Fibroblast of lung (primary cell): ENCODE measurements around the gene HVCN1. TPM values are rescaled to one million over a fixed set of nuclear protein-coding genes. Genes with fewer than 3 reads are reported as not detected.

Experiments used
- DNase-seq, 2 donors: peaks; one replicate each; pipeline versions ENCODE4 v3.0.0 to v3.0.0-alpha.2; 2010; ENCODE audit warnings: low read depth in 2 of 2
- H2AFZ ChIP-seq: 2 replicates; pipeline ENCODE4 v1.5.1; 2012; ENCODE audit warnings: low read length, control low read depth, inconsistent platforms
- H3K27ac ChIP-seq: 2 replicates; pipeline ENCODE4 v1.5.1; 2011; ENCODE audit warnings: low read length, control low read depth; ENCODE audit not compliant: insufficient read depth
- H3K27me3 ChIP-seq: 2 replicates; pipeline ENCODE4 v1.5.1; 2011; ENCODE audit warnings: mild to moderate bottlenecking, low read length; ENCODE audit not compliant: control insufficient read depth, insufficient read depth
- H3K36me3 ChIP-seq: 2 replicates; pipeline ENCODE4 v1.5.1; 2011; ENCODE audit warnings: low read length; ENCODE audit not compliant: control insufficient read depth, insufficient read depth
- H3K4me1 ChIP-seq: 2 replicates; pipeline ENCODE4 v1.5.1; 2011; ENCODE audit warnings: low read length; ENCODE audit not compliant: control insufficient read depth, insufficient read depth; ENCODE audit errors: extremely low read depth
- H3K4me2 ChIP-seq: 2 replicates; pipeline ENCODE4 v1.5.1; 2011; ENCODE audit warnings: low read length, control low read depth; ENCODE audit not compliant: insufficient read depth; ENCODE audit errors: extremely low read depth
- H3K4me3 ChIP-seq, 4 experiments: fragments of 200-600 bp in 1 of 4; sonication (generic) in 1 of 4; replicated peaks in 1 of 4; 2 replicates each; pipeline ENCODE4 v1.5.1; 2011 to 2016; ENCODE audit warnings: low read length in 4 of 4, low read depth in 3 of 4, mild to moderate bottlenecking in 3 of 4, control low read depth in 2 of 4, inconsistent platforms in 1 of 4, mixed read lengths in 1 of 4; ENCODE audit not compliant: insufficient read depth in 1 of 4; ENCODE audit errors: control extremely low read depth in 1 of 4
- H3K79me2 ChIP-seq: 2 replicates; pipeline ENCODE4 v1.5.1; 2012; ENCODE audit warnings: mild to moderate bottlenecking, low read length, inconsistent platforms; ENCODE audit not compliant: control insufficient read depth, insufficient read depth
- H3K9ac ChIP-seq: 2 replicates; pipeline ENCODE4 v1.5.1; 2011; ENCODE audit warnings: mild to moderate bottlenecking, low read length, control low read depth; ENCODE audit not compliant: insufficient read depth
- H3K9me3 ChIP-seq: 2 replicates; pipeline ENCODE4 v1.5.1; 2012; ENCODE audit warnings: low read depth, low read length; ENCODE audit not compliant: control insufficient read depth, insufficient read depth
- H4K20me1 ChIP-seq: 2 replicates; pipeline ENCODE4 v1.5.1; 2011; ENCODE audit warnings: low read length; ENCODE audit not compliant: control insufficient read depth, insufficient read depth; ENCODE audit errors: extremely low read depth
- CTCF ChIP-seq, 2 donors: IDR thresholded peaks in 1 of 2; conservative IDR thresholded peaks in 1 of 2; 1 replicate in 1 of 2; 2 replicates in 1 of 2; pipeline ENCODE4 v1.5.1; 2011 to 2012; ENCODE audit warnings: low read length in 2 of 2, control low read depth in 1 of 2, inconsistent platforms in 1 of 2, low read depth in 1 of 2, mild to moderate bottlenecking in 1 of 2
- EZH2 ChIP-seq: IDR thresholded peaks from 2 replicates; pipeline ENCODE4 v1.5.1; 2012; ENCODE audit warnings: low read length, control low read depth, mild to moderate bottlenecking; ENCODE audit errors: missing control alignments
- polyA plus RNA-seq, 2 donors: library from polyadenylated mRNA; depleted of rRNA in 1 of 2; stranded (reverse) in 1 of 2; unstranded in 1 of 2; fragments of >200 nt; gene quantifications; 2 replicates each; pipeline ENCODE4 v1.2.1, GENCODE V29; 2011 to 2012; ENCODE audit warnings: missing spikeins in 1 of 2
- total RNA-seq: library from RNA; depleted of rRNA; stranded (reverse); fragments of >200 nt; gene quantifications from 2 replicates; pipeline ENCODE4 v1.2.1, GENCODE V29; 2014

The HVCN1 gene
- total and polyA plus RNA-seq, 2 donors (not counting 1 experiment from before 2014, with no cell fraction given): 3.6 to 7.4 TPM

- TF ChIP-seq CTCF (conservative IDR thresholded peaks at IDR 0.05 in 1 of 2, IDR thresholded peaks at IDR 0.05 in 1 of 2; ENCODE audit: low read depth in 1 of 2, low read length in 2 of 2) (no peak), EZH2 (no peak)
- Histone ChIP-seq H3K9ac (no peak overlapping the region), H3K9me3 (no peaks in the 10 kb centered on the region), H3K4me3 (no peak overlapping the region), H3K4me1 (no peaks in the 10 kb centered on the region), H3K27me3 (no peaks in the 10 kb centered on the region), H3K4me2 (no peak overlapping the region), H3K27ac (no peak overlapping the region), H4K20me1 (no peaks in the 10 kb centered on the region), H3K36me3 (no peaks in the 10 kb centered on the region), H2AFZ (no peak overlapping the region), H3K79me2 (no peaks in the 10 kb centered on the region)
- no peak for DNase-seq
Measured at GRCh38 chr12:110616471-110617115, 72.3 kb downstream of the HVCN1 start.

- H3K4me2 ChIP-seq: no peak overlapping the region
- H3K79me2 ChIP-seq: no peaks in the 10 kb centered on the region
- no peaks in the 10 kb centered on the region for H3K4me1 ChIP-seq
- no peaks in the 10 kb centered on the region for H3K36me3 ChIP-seq
- no peak overlapping the region for H3K9ac ChIP-seq
- H3K27me3 ChIP-seq: no peaks in the 10 kb centered on the region
- TF ChIP-seq CTCF (conservative IDR thresholded peaks at IDR 0.05 in 1 of 2, IDR thresholded peaks at IDR 0.05 in 1 of 2; ENCODE audit: low read depth in 1 of 2, low read length in 2 of 2) (no peak), EZH2 (no peak)
- no peaks in the 10 kb centered on the region for H4K20me1 ChIP-seq
- no peak overlapping the region for H3K4me3 ChIP-seq
- H2AFZ ChIP-seq: no peak overlapping the region
- no peak overlapping the region for H3K27ac ChIP-seq
- no peak for DNase-seq
- no peaks in the 10 kb centered on the region for H3K9me3 ChIP-seq
Measured at GRCh38 chr12:110615171-110615570, 73.7 kb downstream of the HVCN1 start.

- Histone ChIP-seq H2AFZ (peak within 1 kb of the TSS; percentile 97), H3K27ac (peak within 1 kb of the TSS; percentile 83), H3K9ac (peak within 1 kb of the TSS; percentile 84), H3K4me1 (no peaks in the 10 kb centered on the region), H3K36me3 (no peaks in the 10 kb centered on the region), H3K79me2 (no peaks in the 10 kb centered on the region), H3K4me3 (peak within 1 kb of the TSS; percentile 66 to 76 (median 75)), H3K4me2 (peak within 1 kb of the TSS; percentile 96), H3K9me3 (no peaks in the 10 kb centered on the region), H4K20me1 (no peaks in the 10 kb centered on the region), H3K27me3 (no peaks in the 10 kb centered on the region)
- no peak for TF ChIP-seq EZH2
- no peak for TF ChIP-seq CTCF (conservative IDR thresholded peaks at IDR 0.05 in 1 of 2, IDR thresholded peaks at IDR 0.05 in 1 of 2; ENCODE audit: low read depth in 1 of 2, low read length in 2 of 2)
- peak; percentile 93 to 94 for DNase-seq
Measured at GRCh38 chr12:110613771-110614684, 74.9 kb downstream of the HVCN1 start, which contains the start of gene TCTN1. TCTN1 (plus strand) TSS chr12:110614129; CDS start chr12:110614183, 54 bp downstream.
